Measurements from ENCODE around the gene KDM2B.

The KDM2B gene

GRCh38 chr12:121400332-121401139 is 180.3 kb downstream of the KDM2B start:
- H3K4me3 ChIP-seq (ENCODE audit: low read length), result peak overlapping the region; percentile 88
- TF ChIP-seq CTCF (IDR thresholded peaks at IDR 0.05; ENCODE audit: insufficient read depth, low read depth, low read length, missing control alignments), result no peak
- peak; percentile 80 for DNase-seq (ENCODE audit: low read depth)

- peak; percentile 14 for TF ChIP-seq CTCF (IDR thresholded peaks at IDR 0.05; ENCODE audit: insufficient read depth, low read depth, low read length, missing control alignments)
- peak within 1 kb of the TSS; percentile 88 for H3K4me3 ChIP-seq (ENCODE audit: low read length)
- DNase-seq (ENCODE audit: low read depth), result peak; percentile 99
Measured at GRCh38 chr12:121399391-121400331, 181.2 kb downstream of the KDM2B start, which contains the start of gene RNF34. RNF34 (plus strand) TSS chr12:121400118; CDS start chr12:121400213, 95 bp downstream.

- no peak for TF ChIP-seq CTCF (IDR thresholded peaks at IDR 0.05; ENCODE audit: insufficient read depth, low read depth, low read length, missing control alignments)
- H3K4me3 ChIP-seq (ENCODE audit: low read length), result no peak overlapping the region
- DNase-seq (ENCODE audit: low read depth), result no peak
Measured at GRCh38 chr12:121398355-121398754, 182.5 kb downstream of the KDM2B start.

GRCh38 chr12:121397521-121397920 is 183.3 kb downstream of the KDM2B start:
- no peak for DNase-seq (ENCODE audit: low read depth)
- no peak for TF ChIP-seq CTCF (IDR thresholded peaks at IDR 0.05; ENCODE audit: insufficient read depth, low read depth, low read length, missing control alignments)
- H3K4me3 ChIP-seq (ENCODE audit: low read length), result no peak overlapping the region

- no peak for DNase-seq (ENCODE audit: low read depth)
- no peak for TF ChIP-seq CTCF (IDR thresholded peaks at IDR 0.05; ENCODE audit: insufficient read depth, low read depth, low read length, missing control alignments)
- H3K4me3 ChIP-seq (ENCODE audit: low read length), result no peak overlapping the region
Measured at GRCh38 chr12:121392325-121392716, 188.5 kb downstream of the KDM2B start.

GRCh38 chr12:121391619-121392324 is 189.1 kb downstream of the KDM2B start:
- DNase-seq (ENCODE audit: low read depth), result no peak

More at GRCh38 chr12:121391619-121392324, 189.1 kb downstream of the KDM2B start:
- no peak for TF ChIP-seq CTCF (IDR thresholded peaks at IDR 0.05; ENCODE audit: insufficient read depth, low read depth, low read length, missing control alignments)
- no peak overlapping the region for H3K4me3 ChIP-seq (ENCODE audit: low read length)
